Measurements from ENCODE around the gene OTP. TPM values are rescaled to one million over a fixed set of nuclear protein-coding genes. Genes with fewer than 3 reads are reported as not detected.

The OTP gene
- total RNA-seq, 2 experiments from 2014 or later = not detected

DNA sequence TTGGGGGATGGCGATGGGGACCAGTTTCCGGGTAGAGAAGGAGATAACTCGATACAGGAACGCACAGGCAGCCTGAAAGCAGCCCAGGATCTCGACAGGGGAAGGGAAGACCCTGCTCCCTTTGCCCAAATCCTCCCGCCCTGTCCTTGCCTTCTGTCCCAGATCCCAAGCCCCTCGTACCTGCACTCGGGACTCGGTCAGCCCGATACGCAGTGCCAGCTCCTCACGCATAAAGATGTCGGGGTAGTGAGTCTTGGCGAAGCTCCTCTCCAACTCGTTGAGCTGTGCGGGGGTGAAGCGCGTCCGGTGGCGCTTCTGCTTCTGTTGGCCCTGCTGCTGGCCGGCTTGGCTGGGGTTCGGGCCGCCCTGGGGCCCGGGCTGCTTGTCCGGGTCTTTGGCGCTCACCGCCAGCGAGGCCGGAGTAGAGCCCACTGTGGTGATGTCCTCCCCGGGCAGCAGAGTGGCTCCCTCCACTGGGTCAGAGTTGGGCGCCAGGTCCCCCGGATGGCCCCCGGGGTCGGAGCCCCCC is 1.8 kb downstream of the OTP start:
- no peak overlapping the region for H3K27ac Mint-ChIP-seq
- intact Hi-C loops (cut with micrococcal nuclease) = no loop called here
- H3K36me3 Mint-ChIP-seq (ENCODE audit: low read depth) = peaks cover 4% of the 10 kb centered on the region
- H3K9me3 Mint-ChIP-seq = peaks cover 4% of the 10 kb centered on the region
- no peak for DNase-seq
- CTCF ChIA-PET = interaction anchor here (0.5 kb wide), 1 partner anchor 347 kb away, joined by 4 read pairs; no protein-coding TSS in a partner anchor
- peaks cover 20% of the 10 kb centered on the region for H3K4me1 Mint-ChIP-seq (ENCODE audit: low read depth)
- peaks cover 66% of the 10 kb centered on the region for H3K27me3 Mint-ChIP-seq (ENCODE audit: low read depth)
- H3K4me3 Mint-ChIP-seq = no peak overlapping the region

DNA sequence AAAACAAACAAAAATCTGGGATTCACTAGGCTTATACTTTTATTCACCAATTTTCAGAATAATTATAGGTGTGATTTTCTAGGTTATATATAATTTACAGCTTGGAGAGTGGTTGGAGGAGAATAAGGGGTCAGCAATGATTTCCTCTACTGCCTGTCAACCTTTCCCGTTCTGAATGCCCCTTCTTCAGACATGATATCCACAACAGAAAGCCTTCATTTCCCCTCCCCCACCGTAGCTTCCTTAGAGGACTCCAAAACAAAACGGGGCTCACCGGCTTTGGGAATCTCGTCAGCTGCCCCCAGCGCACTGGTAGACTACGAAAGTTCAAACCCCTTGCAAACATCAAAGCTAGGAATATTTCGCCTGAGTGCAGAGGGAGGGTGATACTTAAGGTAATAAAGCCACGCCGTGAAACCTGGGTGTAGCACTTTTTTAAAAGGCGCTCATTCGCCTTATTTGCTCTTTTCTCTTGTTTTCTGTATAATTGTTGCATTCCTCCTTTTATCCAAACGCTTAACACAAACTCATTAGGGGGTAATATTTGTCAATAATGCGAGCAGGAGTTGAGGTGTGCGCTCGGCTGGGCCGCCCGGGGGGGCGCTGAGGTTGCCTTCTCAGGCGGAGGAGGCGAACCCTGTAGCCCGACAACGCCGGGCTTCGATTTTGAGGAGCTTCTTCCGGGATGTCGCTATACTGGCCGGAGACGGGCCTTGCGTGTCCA is 2.4 kb downstream of the OTP start:
- intact Hi-C loops (cut with micrococcal nuclease) = no loop called here
- H3K9me3 Mint-ChIP-seq = peaks cover 4% of the 10 kb centered on the region
- peaks cover 24% of the 10 kb centered on the region for H3K4me1 Mint-ChIP-seq (ENCODE audit: low read depth)
- DNase-seq = no peak
- H3K27ac Mint-ChIP-seq = no peak overlapping the region
- peaks cover 66% of the 10 kb centered on the region for H3K27me3 Mint-ChIP-seq (ENCODE audit: low read depth)
- CTCF ChIA-PET = interaction anchor here (0.5 kb wide), 1 partner anchor 347 kb away, joined by 4 read pairs; no protein-coding TSS in a partner anchor
- H3K36me3 Mint-ChIP-seq (ENCODE audit: low read depth) = peaks cover 5% of the 10 kb centered on the region
- no peak overlapping the region for H3K4me3 Mint-ChIP-seq

DNA sequence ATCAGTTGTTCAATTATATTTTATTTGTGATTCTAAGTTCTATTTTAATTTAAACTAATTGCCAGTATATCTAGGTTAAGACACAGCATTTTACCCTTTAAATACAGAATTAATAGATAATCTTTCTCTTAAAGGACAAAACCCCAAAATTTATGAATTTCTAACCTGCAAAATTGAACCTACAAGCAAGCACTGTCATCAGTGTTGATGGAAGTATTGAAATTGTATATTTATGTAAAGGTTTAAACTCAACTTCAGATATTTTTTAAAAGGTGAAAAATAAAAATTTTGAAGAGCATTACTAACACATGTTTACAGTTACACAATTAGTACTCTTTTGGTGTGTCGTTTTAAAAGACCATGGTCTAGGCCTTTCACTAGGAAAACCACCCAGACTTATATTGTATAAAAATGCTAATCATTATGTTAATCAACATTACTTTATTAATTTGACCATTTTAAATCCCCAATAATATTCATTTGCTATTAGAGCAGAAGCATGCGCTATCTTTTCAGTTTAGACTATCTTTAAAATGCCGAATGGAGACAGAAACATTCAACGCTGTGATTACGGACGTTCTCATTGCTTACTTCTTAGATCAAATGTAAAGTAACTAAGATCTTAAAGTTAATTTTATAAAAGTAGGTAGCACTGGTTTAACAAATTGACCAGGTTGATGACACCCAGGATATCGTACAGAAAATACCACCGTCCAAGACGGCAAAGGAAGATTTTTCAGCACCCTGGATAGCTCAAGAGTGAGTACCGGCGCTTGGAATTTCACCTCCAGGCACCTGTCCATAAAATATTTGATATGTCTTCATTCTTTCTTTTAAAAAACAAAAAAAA is 3.2 kb downstream of the OTP start:
- H3K27ac Mint-ChIP-seq = no peak overlapping the region
- peaks cover 5% of the 10 kb centered on the region for H3K36me3 Mint-ChIP-seq (ENCODE audit: low read depth)
- intact Hi-C loops (cut with micrococcal nuclease) = no loop called here
- peaks cover 4% of the 10 kb centered on the region for H3K9me3 Mint-ChIP-seq
- CTCF ChIA-PET = no interaction called here
- H3K4me1 Mint-ChIP-seq (ENCODE audit: low read depth) = peaks cover 26% of the 10 kb centered on the region
- H3K27me3 Mint-ChIP-seq (ENCODE audit: low read depth) = peaks cover 66% of the 10 kb centered on the region
- no peak overlapping the region for H3K4me3 Mint-ChIP-seq
- DNase-seq = no peak

DNA sequence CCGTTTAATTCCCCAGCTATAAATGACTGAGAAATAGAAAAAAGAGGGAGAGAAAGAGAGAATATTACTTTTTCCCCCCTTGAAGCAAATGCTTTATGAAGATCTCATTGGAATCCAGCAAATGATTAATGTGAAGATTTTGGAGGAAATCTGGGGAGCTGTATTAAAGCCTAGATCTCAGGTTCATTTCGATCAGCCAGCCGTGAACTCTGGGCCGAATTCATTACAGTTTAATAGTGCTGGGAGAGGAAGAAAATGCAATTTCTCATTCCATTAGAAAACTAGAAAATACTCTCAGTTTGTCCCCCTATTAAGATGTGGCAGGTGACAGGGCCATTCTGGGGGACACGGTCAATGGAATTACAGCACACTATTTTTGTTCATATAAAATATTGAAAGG is 4.8 kb downstream of the OTP start:
- Mint-ChIP-seq H3K4me3 (no peak overlapping the region), H3K4me1 (ENCODE audit: low read depth) (peaks cover 30% of the 10 kb centered on the region), H3K27ac (no peak overlapping the region), H3K27me3 (ENCODE audit: low read depth) (peaks cover 66% of the 10 kb centered on the region), H3K36me3 (ENCODE audit: low read depth) (peaks cover 5% of the 10 kb centered on the region), H3K9me3 (peaks cover 4% of the 10 kb centered on the region)
- no peak for DNase-seq
- CTCF ChIA-PET = interaction anchor here (1.0 kb wide), 1 partner anchor 13 kb away, joined by 3 read pairs; no protein-coding TSS in a partner anchor
- intact Hi-C loops (cut with micrococcal nuclease) = no loop called here

DNA sequence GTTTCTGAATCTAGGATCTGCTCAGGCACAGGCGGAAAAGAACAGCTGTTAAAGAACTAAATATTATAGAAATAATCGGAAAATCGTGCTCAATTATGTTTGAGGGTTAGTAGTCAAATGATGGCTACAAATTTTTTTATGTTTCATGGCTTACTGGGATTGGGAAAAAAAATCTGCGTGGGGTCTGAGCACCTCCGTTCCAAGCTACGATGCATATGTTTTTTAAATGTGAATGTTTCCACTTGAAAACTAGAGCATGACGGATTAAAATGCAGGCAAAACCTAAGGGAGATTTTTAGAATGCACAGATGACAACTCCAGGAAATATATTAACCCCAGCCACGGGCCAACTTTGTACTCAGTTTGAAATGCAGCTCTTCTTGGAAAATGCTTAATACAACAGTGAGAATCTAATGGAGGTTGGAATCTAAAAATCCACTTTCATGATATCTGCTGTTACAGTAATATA is 5.3 kb downstream of the OTP start:
- Mint-ChIP-seq H3K27me3 (ENCODE audit: low read depth) (peaks cover 70% of the 10 kb centered on the region), H3K36me3 (ENCODE audit: low read depth) (peaks cover 7% of the 10 kb centered on the region), H3K9me3 (peaks cover 4% of the 10 kb centered on the region), H3K27ac (no peak overlapping the region), H3K4me3 (no peak overlapping the region), H3K4me1 (ENCODE audit: low read depth) (peaks cover 32% of the 10 kb centered on the region)
- intact Hi-C loops (cut with micrococcal nuclease) = no loop called here
- CTCF ChIA-PET = interaction anchor here (0.9 to 1.0 kb wide), 2 partner anchors 14 to 215 kb away, joined by 3 read pairs; no protein-coding TSS in a partner anchor
- DNase-seq = no peak

DNA sequence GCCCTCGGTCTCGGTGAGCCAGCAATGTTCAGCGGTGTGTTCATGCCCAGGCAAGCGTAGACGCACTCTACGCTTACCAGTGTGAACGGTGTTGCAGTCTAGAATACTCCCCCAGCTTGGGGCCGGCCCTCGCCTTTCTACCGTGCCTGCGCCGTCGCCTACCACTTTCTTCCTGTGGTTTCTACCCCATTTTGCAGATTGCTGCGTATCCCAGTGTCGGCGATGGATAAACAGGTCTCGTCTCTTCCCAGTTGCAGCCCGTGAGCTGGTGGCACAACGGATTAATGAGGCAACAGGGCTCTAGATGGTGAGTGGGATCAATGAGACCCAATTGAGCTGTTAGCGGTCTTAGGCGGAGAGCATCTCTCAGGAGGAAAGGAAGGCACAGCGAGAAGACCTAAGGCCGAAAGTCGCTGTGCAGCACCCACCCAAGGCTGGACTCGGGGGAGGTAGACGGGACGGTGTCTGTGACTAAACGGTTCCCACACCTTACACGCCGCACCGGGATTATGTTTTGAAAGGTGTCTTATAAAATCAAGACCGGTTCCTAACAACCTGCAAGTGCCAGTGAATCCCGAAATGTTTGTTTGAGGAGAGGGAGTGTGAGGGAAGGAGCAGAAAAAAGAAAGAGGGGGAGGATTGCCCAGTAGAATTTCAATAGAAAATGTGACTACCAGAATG is 5.8 kb downstream of the OTP start:
- peaks cover 68% of the 10 kb centered on the region for H3K27me3 Mint-ChIP-seq (ENCODE audit: low read depth)
- intact Hi-C loops (cut with micrococcal nuclease) = no loop called here
- H3K27ac Mint-ChIP-seq = no peak overlapping the region
- peaks cover 7% of the 10 kb centered on the region for H3K36me3 Mint-ChIP-seq (ENCODE audit: low read depth)
- H3K9me3 Mint-ChIP-seq = peaks cover 4% of the 10 kb centered on the region
- H3K4me1 Mint-ChIP-seq (ENCODE audit: low read depth) = peaks cover 28% of the 10 kb centered on the region
- no peak for DNase-seq
- CTCF ChIA-PET = interaction anchor here (0.6 to 1.0 kb wide), 3 partner anchors 14 to 216 kb away, joined by 3 read pairs; no protein-coding TSS in a partner anchor
- no peak overlapping the region for H3K4me3 Mint-ChIP-seq

DNA sequence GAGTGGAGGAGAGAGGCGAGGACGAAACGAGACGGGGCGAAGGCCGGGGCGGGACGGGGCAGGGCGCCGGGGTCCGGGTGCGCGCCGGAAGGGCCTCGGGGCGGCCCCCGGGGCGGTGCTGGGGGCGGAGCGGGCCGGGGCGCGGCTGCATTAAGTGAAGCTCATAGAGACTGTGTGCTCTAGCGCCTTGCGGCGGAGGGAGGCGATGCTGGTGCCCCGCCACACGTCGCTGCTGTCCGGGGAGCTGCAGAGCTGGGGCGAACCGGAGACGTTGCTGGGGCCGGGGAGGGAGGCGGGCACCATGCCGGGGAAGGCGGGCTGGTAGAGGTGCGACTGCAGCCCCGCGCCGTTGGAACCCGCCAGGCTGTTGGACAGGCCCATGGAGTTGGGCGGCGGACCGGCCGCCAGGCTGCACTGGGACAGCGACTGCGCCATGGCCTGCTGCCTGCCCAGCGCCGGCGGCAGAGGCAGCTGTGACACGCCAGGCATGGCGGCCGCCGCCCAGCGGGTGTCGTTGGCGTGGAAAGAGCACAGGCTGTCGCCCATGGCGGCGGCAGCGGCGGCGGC is 8.3 kb downstream of the OTP start:
- intact Hi-C loops (cut with micrococcal nuclease) = loop anchor here (1.0 to 2.0 kb wide), 3 partner anchors 8 to 146 kb away; partner anchors contain the start of genes OTP and TBCA
- H3K4me3 Mint-ChIP-seq = peak overlapping the region; percentile 77

DNA sequence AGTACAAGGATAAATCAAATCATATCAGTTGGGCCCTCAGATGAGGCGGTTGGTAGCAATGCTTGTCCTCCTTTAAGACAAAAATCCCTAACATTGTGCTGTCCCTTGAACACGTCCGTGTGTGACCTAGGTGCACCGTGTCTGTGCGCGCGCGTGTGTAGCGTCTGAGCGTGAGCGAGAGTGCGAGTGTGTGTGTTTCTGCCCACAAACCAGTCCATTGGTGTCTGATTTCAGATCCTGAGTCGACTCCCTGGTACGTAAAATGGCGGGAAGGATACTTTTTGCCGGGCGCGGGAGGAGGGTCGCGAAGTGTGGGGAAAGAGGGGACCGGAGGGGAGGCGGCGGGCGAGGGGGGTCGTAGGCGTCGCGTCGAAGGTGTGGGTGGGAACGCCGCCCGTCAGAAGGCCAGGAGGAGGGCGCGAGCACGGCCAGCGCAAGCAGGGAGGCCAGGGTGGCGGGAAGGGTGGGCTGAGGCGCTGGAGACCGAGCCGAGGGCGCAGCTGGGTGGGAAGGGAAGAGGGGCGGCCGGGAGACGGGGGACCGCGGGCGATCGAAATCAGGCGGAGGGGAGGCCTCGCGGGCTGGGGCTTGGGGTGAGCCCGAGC is 8.9 kb downstream of the OTP start:
- H3K27me3 Mint-ChIP-seq (ENCODE audit: low read depth) = peaks cover 78% of the 10 kb centered on the region
- peak overlapping the region; percentile 77 for H3K4me3 Mint-ChIP-seq
- H3K27ac Mint-ChIP-seq = no peak overlapping the region
- DNase-seq = no peak
- H3K4me1 Mint-ChIP-seq (ENCODE audit: low read depth) = peaks cover 20% of the 10 kb centered on the region
- H3K36me3 Mint-ChIP-seq (ENCODE audit: low read depth) = peaks cover 3% of the 10 kb centered on the region
- CTCF ChIA-PET = interaction anchor here (0.6 kb wide), 2 partner anchors 62 to 122 kb away, joined by 3 to 5 read pairs; no protein-coding TSS in a partner anchor
- peaks cover 2% of the 10 kb centered on the region for H3K9me3 Mint-ChIP-seq
- intact Hi-C loops (cut with micrococcal nuclease) = loop anchor here (1.0 to 10.0 kb wide), 4 partner anchors 9 to 147 kb away; partner anchors contain the start of genes OTP and TBCA

More for the DNA sequence above, 8.3 kb downstream of the OTP start:
- peak; percentile 72 for DNase-seq
- Mint-ChIP-seq H3K9me3 (peaks cover 2% of the 10 kb centered on the region), H3K27me3 (ENCODE audit: low read depth) (peaks cover 73% of the 10 kb centered on the region), H3K36me3 (ENCODE audit: low read depth) (peaks cover 3% of the 10 kb centered on the region), H3K4me1 (ENCODE audit: low read depth) (peaks cover 20% of the 10 kb centered on the region), H3K27ac (no peak overlapping the region)
- CTCF ChIA-PET = interaction anchor here (0.6 to 1.3 kb wide), 3 partner anchors 62 to 138 kb away, joined by 3 to 5 read pairs (median 4); partner anchors contain the start of gene WDR41

DNA sequence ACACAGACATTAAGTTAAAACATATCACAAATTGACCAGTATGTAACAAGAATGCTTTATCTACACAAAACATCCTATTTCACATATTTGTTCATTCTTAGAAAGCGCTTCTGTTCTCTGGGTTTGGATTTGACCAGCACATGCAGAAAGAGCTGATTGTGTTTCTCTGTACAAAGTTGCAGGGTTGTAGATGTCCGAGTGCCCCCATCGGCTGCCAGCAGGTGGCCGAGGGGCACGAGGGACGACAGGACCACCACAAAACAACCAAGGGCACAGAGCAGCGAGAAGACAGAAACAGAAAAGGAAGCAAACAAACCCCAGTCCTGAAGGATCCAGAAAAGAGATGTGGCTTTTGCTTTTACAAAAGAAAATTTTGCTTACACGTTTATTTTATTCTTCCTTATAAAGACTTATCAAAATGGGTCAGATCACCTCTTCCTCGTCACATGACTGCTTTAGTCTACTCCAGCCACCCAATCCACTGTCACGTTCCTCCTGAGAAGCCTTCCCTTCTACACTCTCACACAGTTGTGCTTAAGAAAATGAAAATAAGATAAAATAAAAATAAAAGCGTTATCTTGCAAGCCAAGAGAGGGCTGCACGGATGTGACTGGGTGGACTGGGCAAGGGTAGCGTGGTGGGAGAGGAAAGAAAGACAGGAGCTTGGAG is 9.5 kb downstream of the OTP start:
- Mint-ChIP-seq H3K36me3 (ENCODE audit: low read depth) (peaks cover 3% of the 10 kb centered on the region), H3K9me3 (peaks cover 2% of the 10 kb centered on the region), H3K27ac (no peak overlapping the region), H3K4me3 (peak overlapping the region; percentile 77), H3K4me1 (ENCODE audit: low read depth) (peaks cover 20% of the 10 kb centered on the region), H3K27me3 (ENCODE audit: low read depth) (peaks cover 83% of the 10 kb centered on the region)
- intact Hi-C loops (cut with micrococcal nuclease) = loop anchor here (10.0 kb wide), 1 partner anchor 114 kb away; no protein-coding TSS in a partner anchor
- CTCF ChIA-PET = no interaction called here
- no peak for DNase-seq

DNA sequence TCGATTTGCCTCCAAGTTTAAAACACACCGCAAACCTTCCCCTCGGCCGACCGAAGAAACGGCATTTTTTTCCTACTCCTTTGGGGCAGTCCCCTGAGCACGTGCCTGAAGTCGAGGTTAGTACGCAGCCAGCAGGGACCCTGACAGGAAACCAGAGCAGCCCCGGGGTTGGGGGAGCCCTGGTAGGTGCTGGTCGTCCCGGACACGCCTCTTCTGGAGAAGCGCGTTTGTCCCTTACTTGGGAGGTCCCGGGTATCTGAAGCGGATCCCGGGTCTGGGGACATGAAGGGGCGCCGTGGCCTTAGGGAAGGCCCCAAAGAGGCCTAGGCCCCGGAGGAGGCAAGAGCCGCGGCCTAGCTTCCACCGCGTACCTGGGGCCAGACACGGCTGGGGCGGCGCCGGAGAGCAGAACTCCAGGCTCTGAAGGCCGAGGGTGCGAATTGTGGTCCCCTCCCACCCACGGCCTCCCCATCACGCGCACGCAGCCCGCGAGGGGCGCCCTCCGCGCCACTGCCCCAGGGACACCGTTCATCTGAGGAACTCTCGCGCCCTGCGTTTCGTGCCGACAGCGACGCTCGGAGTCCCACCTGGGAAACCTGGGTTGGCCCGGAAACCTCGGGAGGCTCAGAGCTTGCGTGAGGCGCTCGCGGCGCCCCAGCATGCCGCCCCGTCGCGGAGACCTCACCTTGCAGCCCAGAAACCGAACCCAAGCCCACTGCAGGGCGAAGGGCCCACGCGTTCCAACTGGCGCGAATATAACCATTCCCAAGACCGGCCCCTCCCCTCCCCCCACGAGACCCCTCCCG is 10.4 kb downstream of the OTP start:
- CTCF ChIA-PET = no interaction called here
- no peak for DNase-seq
- Mint-ChIP-seq H3K27me3 (ENCODE audit: low read depth) (peaks cover 83% of the 10 kb centered on the region), H3K4me3 (no peak overlapping the region), H3K36me3 (ENCODE audit: low read depth) (peaks cover 3% of the 10 kb centered on the region), H3K27ac (no peak overlapping the region), H3K4me1 (ENCODE audit: low read depth) (peaks cover 20% of the 10 kb centered on the region), H3K9me3 (peaks cover 2% of the 10 kb centered on the region)
- intact Hi-C loops (cut with micrococcal nuclease) = loop anchor here (10.0 kb wide), 1 partner anchor 113 kb away; no protein-coding TSS in a partner anchor
